Omental fat pad (tissue), 4 donors: ENCODE results near the gene NUP62CL. TPM values are rescaled to one million over a fixed set of nuclear protein-coding genes. Genes with fewer than 3 reads are reported as not detected.

Experiments used
- ATAC-seq: fragments of 150-250 bp; one replicate; pipeline ENCODE4 v1.9.1; 2016; ENCODE audit warnings: mild to moderate bottlenecking, moderate library complexity; ENCODE audit not compliant: low FRiP score
- DNase-seq: peaks from one replicate; pipeline ENCODE4 v3.0.0-alpha.2; 2019; ENCODE audit warnings: low spot score
- small RNA-seq: library from RNA; depleted of rRNA; stranded (forward); fragments of <200 nt; gene quantifications from one replicate; pipeline ENCODE3, GENCODE V24; 2016
- total RNA-seq, 4 donors: library from RNA; depleted of rRNA; stranded (reverse); fragments of >200 nt; gene quantifications; one replicate each; pipeline ENCODE4 v1.1.0, GENCODE V29; 2016
- TF ChIP-seq, protein P1 (sequence below), 3 donors: fragments of 450-650 bp; IDR thresholded peaks; one replicate each; pipeline ENCODE4 v1.5.1; 2016 to 2017; ENCODE audit warnings: antibody characterized with exemption in 3 of 3, mild to moderate bottlenecking in 3 of 3, moderate library complexity in 2 of 3

Gene NUP62CL
- total RNA-seq, 4 donors from 2014 or later: 0.74 to 0.84 TPM; not detected in 2

DNA sequence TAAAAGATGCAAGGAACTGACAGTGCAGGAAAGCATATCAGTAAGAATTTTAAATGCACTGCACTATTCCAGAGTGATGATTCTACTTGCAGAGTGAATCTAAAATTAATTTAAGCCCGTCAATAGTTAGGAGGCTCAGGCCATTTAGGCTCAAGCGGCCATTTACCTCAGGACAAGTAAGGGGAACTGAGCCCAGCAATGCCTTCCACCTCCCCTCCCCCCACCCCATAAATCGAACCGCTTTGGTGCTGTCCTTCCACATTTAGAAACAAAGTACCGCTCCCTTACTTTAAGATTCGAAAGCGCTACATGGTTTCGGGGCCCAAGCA, 88.3 kb downstream of the NUP62CL start:
- TF ChIP-seq, protein P1, sequence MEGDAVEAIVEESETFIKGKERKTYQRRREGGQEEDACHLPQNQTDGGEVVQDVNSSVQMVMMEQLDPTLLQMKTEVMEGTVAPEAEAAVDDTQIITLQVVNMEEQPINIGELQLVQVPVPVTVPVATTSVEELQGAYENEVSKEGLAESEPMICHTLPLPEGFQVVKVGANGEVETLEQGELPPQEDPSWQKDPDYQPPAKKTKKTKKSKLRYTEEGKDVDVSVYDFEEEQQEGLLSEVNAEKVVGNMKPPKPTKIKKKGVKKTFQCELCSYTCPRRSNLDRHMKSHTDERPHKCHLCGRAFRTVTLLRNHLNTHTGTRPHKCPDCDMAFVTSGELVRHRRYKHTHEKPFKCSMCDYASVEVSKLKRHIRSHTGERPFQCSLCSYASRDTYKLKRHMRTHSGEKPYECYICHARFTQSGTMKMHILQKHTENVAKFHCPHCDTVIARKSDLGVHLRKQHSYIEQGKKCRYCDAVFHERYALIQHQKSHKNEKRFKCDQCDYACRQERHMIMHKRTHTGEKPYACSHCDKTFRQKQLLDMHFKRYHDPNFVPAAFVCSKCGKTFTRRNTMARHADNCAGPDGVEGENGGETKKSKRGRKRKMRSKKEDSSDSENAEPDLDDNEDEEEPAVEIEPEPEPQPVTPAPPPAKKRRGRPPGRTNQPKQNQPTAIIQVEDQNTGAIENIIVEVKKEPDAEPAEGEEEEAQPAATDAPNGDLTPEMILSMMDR (IDR thresholded peaks at IDR 0.05): no peak
- ATAC-seq (no peak), DNase-seq (no peak)

- ATAC-seq: no peak
- TF ChIP-seq, protein P1 (IDR thresholded peaks at IDR 0.05): no peak
- DNase-seq: no peak
Measured at GRCh38 chrX:107107459-107107858, 98.8 kb downstream of the NUP62CL start.

DNA sequence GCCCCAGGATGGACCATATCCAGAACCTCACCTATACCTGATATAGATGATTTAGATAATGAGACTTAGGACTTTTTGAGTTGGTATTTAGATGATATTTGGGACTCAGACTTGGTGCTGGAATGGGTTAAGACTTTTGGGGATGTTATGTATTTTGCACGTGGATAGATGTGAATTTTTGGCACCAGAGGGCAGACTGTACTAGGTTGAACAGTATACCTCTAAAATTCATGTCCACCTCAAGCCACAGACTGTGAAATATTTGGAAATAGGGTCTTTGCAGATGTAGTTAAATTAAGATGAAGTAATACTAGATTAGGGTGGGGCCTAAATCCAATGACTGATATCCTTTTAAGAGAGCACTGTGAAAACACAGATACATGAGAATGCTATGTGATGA, 103.3 kb downstream of the NUP62CL start:
- TF ChIP-seq, protein P1 (IDR thresholded peaks at IDR 0.05): no peak
- DNase-seq (no peak), ATAC-seq (no peak)

GRCh38 chrX:107076158-107076557, 130.1 kb downstream of the NUP62CL start:
- TF ChIP-seq, protein P1 (IDR thresholded peaks at IDR 0.05): no peak
- ATAC-seq (no peak), DNase-seq (no peak)

Small RNA genes lying within 50 kb of the gene (small RNA-seq; reads per million reads assigned to genes)
- gene RF00019: not detected

Other genes starting within 250 kb of the NUP62CL start
- 10 to 100 TPM; 19.1 to 22.3 (median 20.4) TPM for gene MORC4, start 206.2 kb downstream of the NUP62CL start, total RNA-seq
- 10 to 100 TPM in 2 of 4 donors, 1 to 10 TPM in 2; 8.5 to 21.0 (median 10.9) TPM for gene RBM41, start 87.6 kb downstream of the NUP62CL start, total RNA-seq
- gene DNAAF6, start 178 bp upstream of the NUP62CL start, total RNA-seq: not detected
- gene FRMPD3, start 243.2 kb upstream of the NUP62CL start, total RNA-seq: under 1 TPM in 1 of 4 donors, not detected in 3; 0.09 TPM